ENCODE data around the gene VASH1.

VASH1 gene

GRCh38 chr14:76761136-76761959 is at the start of gene VASH1 (continued):
- TF ChIP-seq ZNF175 (tag by site-specific recombination; IDR thresholded peaks at IDR 0.05): no peak

- Histone ChIP-seq H3K27ac (ENCODE audit: extremely low read depth, low read depth, low read length) (no peak overlapping the region), H3K36me3 (ENCODE audit: control insufficient read depth in 2 of 2, insufficient read depth in 1 of 2, low read length in 2 of 2) (no peaks in the 10 kb centered on the region), H3K4me1 (ENCODE audit: control insufficient read depth, insufficient read depth, low read length) (no peaks in the 10 kb centered on the region), H3K4me3 (ENCODE audit: low read depth, low read length) (no peak overlapping the region), H3K9me3 (ENCODE audit: control insufficient read depth, insufficient read depth, low read depth, low read length) (no peaks in the 10 kb centered on the region)
- ChIA-PET POLR2A (no interaction called here), CTCF (no interaction called here)
- TF ChIP-seq ZFP3 (tag by site-specific recombination; IDR thresholded peaks at IDR 0.05; ENCODE audit: low read depth): no peak
- no peak for TF ChIP-seq ZSCAN16 (tag by site-specific recombination; IDR thresholded peaks at IDR 0.05)
- no peak for TF ChIP-seq ZNF214 (tag by site-specific recombination; IDR thresholded peaks at IDR 0.05; ENCODE audit: borderline replicate concordance)
- TF ChIP-seq ZBTB8A (tag by site-specific recombination; IDR thresholded peaks at IDR 0.05): no peak
- no peak for TF ChIP-seq ZNF426 (tag by site-specific recombination; IDR thresholded peaks at IDR 0.05)
- no peak for TF ChIP-seq ZNF341 (tag by site-specific recombination; IDR thresholded peaks at IDR 0.05; ENCODE audit: low read depth)
- no peak for TF ChIP-seq ZBTB44 (tag by site-specific recombination; IDR thresholded peaks at IDR 0.05)
- no peak for TF ChIP-seq ZSCAN23 (tag by site-specific recombination; IDR thresholded peaks at IDR 0.05)
- no peak for TF ChIP-seq PRDM6 (tag by site-specific recombination; IDR thresholded peaks at IDR 0.05)
- no peak for TF ChIP-seq ZNF324 (tag by site-specific recombination; IDR thresholded peaks at IDR 0.05)
- TF ChIP-seq ZNF311 (tag by site-specific recombination; IDR thresholded peaks at IDR 0.05; ENCODE audit: borderline replicate concordance): no peak
- no peak for TF ChIP-seq PRDM10 (tag by site-specific recombination; IDR thresholded peaks at IDR 0.05)
- TF ChIP-seq ZNF404 (tag by site-specific recombination; IDR thresholded peaks at IDR 0.05): no peak
These were observed 48.1 kb upstream of the VASH1 start for GRCh38 chr14:76713121-76713520.

GRCh38 chr14:76714470-76714869 is 46.8 kb upstream of the VASH1 start:
- Histone ChIP-seq H3K4me3 (ENCODE audit: low read depth, low read length) (no peak overlapping the region), H3K4me1 (ENCODE audit: control insufficient read depth, insufficient read depth, low read length) (no peaks in the 10 kb centered on the region), H3K27ac (ENCODE audit: extremely low read depth, low read depth, low read length) (no peak overlapping the region), H3K36me3 (ENCODE audit: control insufficient read depth in 2 of 2, insufficient read depth in 1 of 2, low read length in 2 of 2) (no peaks in the 10 kb centered on the region), H3K9me3 (ENCODE audit: control insufficient read depth, insufficient read depth, low read depth, low read length) (no peaks in the 10 kb centered on the region)
- POLR2A ChIA-PET: no interaction called here
- CTCF ChIA-PET: interaction anchor here (0.6 to 2.7 kb wide), 5 partner anchors 24 to 410 kb away, joined by 3 to 20 read pairs (median 3); no protein-coding TSS in a partner anchor
- no peak for TF ChIP-seq TSHZ1 (tag by site-specific recombination; IDR thresholded peaks at IDR 0.05; ENCODE audit: borderline replicate concordance)
- no peak for TF ChIP-seq KLF7 (tag by site-specific recombination; IDR thresholded peaks at IDR 0.05; ENCODE audit: borderline replicate concordance)
- no peak for TF ChIP-seq ZNF121 (tag by site-specific recombination; IDR thresholded peaks at IDR 0.05)
- TF ChIP-seq MYNN (tag by site-specific recombination; IDR thresholded peaks at IDR 0.05; ENCODE audit: borderline replicate concordance): no peak
- TF ChIP-seq ZNF214 (tag by site-specific recombination; IDR thresholded peaks at IDR 0.05; ENCODE audit: borderline replicate concordance): no peak
- no peak for TF ChIP-seq HOXA7 (CRISPR knock-in tag; IDR thresholded peaks at IDR 0.05; ENCODE audit: borderline replicate concordance)
- no peak for TF ChIP-seq ZNF785 (tag by site-specific recombination; IDR thresholded peaks at IDR 0.05)
- no peak for TF ChIP-seq ZNF114 (tag by site-specific recombination; IDR thresholded peaks at IDR 0.05)
- TF ChIP-seq ZNF664 (tag by site-specific recombination; IDR thresholded peaks at IDR 0.05): no peak
- no peak for TF ChIP-seq ZNF629 (tag by site-specific recombination; IDR thresholded peaks at IDR 0.05)
